Activated T-helper 9 cell treated with anti-CD3 and anti-CD28 coated beads, Interleukin-2, amount 50 U/mL, for 16 hours (primary cell): ENCODE measurements around the gene APBB2.

Source experiments
- DNase-seq: peaks from one replicate; pipeline ENCODE4 v3.0.0-alpha.2; 2020; ENCODE audit warnings: low read depth

APBB2 gene

GRCh38 chr4:41135801-41136200, 78.5 kb downstream of the APBB2 start:
- no peak for DNase-seq

DNA sequence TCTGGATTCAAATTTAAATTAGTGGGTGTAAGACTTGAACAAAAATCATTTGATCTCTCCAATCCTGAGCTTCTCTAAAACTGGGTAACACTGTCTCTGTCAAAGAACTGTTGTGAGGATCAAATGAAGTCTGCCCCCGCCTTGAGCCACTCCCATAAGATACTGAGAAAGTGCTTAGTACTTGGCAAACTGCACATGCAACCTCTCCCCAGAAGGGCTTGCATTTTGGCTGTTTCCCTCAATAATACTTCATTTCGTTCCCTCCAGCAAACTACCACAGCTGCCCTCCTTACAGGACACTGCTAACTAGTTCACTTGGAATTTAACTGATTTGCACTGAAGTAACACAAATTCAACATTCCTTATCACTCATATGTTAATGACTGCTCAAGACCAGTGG, 79.8 kb downstream of the APBB2 start:
- no peak for DNase-seq

DNA sequence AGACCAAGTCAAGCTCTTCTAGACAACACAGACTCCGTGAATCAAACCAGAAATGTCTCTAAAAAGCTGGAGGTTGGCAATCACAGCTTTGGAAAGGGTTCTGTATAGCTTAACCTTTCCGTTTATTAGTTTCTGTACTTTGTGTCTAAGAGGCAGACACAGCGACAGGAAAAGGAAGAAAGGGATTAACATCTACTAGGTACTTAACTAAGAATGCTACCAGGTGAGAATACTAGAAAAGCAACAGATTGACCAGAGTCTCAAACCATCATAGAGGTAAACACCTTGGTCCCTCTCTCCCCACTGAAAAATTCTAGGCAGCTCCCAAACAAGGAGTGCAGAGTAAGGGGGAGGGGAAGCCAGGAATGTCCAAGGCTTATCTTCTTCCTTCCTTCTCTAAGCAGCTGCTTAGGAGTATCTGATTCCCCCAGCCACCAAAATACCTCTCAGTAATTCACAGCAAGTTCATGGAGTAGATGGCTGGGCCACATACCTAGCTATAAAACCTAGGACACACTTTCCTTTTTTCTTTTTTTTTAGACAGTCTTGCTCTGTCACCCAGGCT, 80.8 kb downstream of the APBB2 start:
- no peak for DNase-seq

GRCh38 chr4:41132055-41132683, 82.2 kb downstream of the APBB2 start:
- DNase-seq = no peak

DNA sequence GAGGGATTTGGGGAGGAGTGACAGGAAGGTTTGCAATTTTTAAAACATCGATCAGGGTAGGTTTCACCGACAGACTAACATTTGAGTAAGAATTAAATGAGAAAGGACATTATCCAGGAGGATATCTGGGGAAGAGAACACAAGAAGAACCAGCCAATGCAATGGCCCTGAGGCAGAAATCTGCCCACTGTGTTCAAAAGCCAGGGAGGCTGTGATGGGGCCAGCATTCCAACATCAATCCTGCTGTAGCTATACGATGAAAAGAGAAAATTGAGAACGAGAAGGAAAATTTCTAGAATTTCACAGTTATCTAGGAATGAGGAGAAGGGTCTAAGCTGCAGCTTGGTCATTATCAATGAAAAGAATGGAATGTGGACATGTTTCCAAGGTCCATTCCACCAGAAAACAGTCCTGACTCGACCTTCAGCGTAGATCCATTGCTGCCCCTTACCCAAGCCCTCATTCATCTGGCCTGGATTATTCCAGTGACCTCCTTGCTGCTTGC, 84.4 kb downstream of the APBB2 start:
- no peak for DNase-seq

DNA sequence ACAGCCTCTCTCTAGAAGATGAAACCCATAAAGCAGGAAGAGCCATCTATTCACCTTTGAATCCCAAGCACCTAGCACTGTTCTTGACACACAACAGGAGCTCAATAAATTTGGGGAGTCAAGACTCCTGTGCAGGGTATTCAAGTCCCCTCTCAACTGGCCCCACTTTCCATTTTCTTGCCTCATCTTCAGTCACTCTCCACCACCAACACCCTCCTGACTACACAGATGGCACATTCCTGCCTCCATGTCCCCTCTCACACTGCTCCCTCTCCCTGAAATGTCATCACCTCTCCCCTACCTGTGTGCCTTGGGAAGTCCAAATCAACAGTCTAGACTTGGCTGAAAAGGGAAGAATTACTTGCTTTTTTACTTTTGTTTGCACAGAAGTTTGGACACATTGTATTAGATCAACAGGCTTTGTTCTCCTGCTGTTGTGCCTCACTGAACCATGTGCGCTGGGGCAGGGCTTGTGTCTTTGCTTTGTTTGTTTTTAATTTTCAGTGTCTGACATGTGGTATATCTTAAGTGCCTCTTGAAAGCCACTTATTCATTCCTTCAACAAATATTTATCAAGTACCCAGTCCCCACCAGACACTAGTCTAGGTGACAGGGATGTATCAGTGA, 85.1 kb downstream of the APBB2 start:
- DNase-seq = no peak

GRCh38 chr4:41125558-41126311, 88.6 kb downstream of the APBB2 start:
- DNase-seq = no peak

DNA sequence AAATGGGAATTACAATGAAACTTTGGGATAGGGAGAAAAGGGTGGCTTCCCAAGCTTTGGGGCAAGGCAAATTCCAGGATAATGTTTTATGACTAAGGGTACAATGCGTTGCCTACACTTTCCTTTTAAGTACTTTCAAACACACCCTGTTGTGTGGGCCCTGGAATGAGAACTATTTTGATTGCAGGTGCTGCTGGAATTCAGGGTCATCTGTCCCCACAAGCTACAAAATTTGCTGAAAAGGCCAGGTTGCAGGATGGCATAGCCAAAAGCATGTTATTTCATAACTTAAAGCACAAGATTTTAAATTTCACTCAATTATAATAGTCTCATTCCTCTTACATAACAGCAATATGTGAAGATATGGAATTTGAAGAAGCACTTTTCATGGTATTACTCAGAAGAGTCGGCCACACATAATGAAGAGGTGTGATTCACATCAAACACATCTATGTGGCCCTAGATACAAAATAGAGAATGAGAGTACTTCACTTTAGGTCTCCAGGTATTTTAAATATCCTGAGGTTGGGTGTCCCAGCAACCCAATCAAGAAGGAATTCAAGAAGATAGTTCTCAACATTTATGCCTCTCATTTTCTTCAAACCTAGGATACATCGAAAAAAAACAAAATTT, 89.3 kb downstream of the APBB2 start:
- DNase-seq = no peak

DNA sequence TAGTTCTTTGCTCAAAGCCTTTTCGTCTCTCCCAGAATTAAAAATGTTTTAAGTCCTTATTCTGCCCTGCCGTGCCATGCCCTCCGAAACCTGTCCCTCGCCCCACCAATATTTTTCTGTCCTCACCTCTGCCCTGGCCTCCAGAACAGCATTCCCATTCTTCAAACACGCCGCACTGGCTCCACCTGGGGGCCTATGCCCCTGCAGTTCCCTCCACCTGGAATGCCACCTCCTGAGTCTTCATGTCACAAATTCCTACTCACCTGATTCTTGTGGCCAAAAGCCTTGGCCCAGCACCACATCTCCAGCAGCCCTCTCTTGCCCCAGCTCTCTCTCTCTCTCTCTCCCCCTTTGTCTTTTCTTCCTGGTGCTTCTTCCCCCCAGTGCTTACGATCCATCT, 91.6 kb downstream of the APBB2 start:
- DNase-seq = no peak

DNA sequence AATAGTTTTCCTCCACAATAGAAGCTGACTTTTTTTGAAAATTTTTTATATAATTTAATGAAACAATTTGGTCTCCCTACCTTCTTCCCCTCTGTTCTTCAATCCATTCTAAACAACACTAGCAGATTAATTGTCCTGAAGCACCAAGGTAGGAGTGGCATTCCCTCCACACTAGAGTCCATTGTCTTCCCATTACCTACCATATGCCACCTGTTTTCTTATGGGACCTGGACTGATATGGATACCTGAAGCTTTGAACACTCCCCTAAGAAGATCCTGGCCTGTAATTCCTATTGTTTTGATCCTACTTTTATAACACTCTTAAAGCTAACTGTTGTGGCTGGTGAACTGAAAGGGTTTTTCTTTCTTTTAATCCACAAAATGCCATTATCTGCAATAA, 92.0 kb downstream of the APBB2 start:
- no peak for DNase-seq

GRCh38 chr4:41121906-41122305, 92.4 kb downstream of the APBB2 start:
- no peak for DNase-seq

DNA sequence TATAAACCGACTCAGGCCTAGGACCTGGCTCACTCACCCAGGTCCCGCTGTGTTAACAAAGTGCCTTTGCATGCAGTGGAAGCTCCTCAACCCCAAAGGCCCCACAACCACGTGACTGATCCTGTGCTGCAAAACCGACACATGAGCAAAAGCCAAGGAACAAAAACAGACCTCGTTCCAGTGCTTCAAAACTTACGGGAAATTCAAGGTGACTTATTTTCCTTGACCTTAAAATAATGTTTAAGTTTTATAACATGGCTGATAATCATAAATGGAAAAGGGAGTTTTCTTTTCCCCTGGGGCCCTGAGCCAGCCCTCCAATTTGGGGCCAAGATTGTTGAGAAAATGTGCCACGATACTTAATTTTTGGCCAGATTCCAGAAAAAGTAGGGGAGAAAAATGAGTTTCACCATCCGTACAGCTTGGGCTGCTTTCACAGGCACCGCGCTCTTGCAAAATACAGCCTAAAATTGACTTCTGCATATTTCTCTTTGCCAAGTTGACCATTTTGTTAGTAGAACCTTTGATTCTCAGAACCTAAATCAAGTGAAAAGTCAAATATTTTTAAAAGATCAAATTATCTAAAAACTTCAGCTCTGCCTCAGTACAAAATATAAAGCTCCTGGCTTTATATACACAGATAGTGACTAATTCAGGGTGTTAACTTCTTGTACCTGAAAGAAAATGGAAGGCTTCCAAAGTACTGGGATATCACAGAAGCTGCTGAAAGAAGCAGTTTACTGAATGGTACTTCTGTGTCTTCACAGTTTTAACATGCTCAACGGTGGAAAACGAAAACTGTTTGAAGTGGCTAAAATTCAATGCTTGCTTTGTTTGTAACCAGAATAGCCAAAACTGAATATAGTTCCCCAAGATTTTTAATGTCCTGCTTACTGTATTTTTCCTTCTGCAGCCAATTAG, 93.8 kb downstream of the APBB2 start:
- DNase-seq = no peak

GRCh38 chr4:41119867-41120295, 94.5 kb downstream of the APBB2 start:
- DNase-seq = no peak

DNA sequence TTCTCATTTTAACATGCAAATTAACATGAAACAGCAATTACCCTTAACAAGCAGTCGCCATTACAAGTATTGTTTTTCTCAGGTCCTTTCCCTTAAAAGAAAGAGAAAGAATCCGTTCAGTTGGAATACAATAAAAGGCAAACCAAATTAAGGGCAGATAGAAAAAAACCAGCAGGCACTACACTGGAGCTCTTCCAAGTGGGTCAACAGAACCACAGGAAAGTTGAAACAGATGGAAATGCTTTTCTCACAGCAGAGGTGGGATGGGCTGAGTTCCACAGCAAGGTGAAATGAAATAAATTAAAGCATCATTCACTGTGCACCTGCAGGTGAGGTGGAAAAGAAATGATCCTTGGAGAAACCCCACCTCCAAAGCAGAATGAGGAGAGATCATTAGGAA, 102.6 kb downstream of the APBB2 start:
- no peak for DNase-seq

DNA sequence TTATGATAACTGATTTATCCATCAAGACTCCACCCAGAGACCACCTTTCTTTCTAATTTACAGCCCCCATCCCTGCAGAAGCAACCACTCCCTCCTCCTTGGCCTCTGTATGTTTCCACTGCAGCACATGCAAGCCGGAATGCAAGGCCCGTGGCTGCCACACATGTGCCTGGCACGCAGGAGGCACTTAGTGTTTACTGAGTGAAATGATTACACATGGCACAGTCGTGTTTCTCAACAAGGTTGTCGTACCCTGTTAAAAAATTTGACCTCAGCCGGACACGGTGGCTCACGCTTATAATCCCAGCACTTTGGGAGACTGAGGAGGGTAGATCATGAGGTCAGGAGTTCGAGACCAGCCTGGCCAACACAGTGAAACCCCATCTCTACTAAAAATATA, 104.3 kb downstream of the APBB2 start:
- DNase-seq = no peak

DNA sequence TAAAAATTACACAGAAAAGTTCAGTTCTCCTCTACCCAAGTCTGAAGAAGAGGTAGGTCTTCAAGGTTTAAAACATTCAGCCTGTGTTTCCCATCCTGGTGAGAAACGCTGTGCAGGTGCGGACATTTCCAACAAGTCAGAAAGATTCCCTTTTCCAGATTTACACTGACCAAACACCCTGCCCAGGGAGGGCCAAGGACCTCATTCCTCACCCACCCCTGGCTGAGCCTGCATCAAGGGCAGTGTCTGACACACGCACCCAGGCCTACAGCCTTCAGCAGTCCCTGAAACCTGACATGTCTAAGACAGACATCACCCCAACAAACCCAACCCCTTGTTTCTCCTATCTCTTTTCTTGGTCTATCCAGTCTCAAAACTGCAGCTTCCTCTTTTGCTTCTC, 105.9 kb downstream of the APBB2 start:
- DNase-seq = no peak

DNA sequence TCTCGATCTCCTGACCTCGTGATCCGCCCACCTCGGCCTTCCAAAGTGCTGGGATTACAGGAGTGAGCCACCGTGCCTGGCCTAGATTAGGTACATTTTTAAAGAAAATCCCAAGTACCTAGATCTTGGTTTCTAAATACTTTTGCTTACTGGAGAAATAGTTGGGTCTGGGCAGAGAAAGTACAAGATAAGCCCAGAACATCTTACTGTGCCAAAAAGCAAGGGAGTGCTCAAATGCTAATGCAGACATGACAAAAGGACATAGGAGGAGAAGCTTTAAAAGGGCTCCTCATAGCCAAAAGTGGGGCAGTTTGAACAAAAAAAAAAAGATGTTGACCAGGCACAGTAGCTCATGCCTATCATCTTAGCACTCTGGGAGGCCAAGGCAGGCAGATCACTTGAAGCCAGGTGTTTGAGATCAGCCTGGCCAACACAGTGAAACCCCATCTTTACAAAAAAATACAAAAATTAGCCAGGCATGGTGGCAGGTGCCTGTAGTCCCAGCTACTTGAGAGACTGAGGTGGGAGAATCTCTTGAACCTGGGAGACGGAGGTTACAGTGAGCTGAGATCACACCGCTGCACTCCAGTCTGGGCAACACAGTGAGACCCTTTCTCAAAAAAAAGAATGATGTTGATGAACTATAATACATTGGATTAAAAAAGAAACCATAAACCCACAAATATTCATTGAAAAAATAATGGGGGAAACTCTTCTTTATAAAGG, 107.5 kb downstream of the APBB2 start:
- DNase-seq = no peak

DNA sequence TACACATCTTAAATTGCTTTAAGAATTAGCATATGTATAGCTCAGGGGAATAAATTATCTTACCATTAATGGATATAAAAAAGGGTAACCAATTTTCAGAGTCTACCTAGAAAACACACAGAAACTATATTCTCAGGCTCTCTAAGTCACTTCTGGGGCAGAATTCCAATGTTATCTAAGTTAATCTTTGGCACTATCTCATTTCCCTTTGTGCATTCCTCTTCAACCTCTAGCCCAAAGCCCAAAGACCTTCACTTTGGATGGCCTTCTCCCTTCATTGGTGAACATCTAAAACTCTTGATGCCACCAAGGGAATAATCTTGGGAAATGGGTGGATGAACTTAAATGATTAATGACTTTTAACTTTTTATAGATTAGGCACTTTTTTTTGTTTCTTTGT, 108.3 kb downstream of the APBB2 start:
- no peak for DNase-seq

DNA sequence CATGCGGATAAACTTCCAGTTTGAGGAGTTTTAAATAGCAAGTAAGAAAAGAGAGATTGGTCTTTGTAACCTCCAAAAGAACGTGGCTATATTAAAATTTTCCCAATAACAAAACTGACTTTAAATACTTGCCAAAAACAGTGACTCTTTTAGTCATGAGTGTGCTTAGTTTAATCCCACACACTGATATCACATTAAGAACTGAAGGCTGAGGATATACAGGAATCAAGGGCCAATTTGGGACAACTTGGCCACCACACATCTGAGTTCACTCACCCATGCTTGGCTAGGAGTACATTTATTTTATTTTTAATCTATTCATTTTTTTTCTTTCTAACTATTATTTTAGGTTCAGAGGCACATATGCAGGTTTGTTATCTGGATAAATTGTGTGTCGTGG, 110.2 kb downstream of the APBB2 start:
- DNase-seq = no peak

DNA sequence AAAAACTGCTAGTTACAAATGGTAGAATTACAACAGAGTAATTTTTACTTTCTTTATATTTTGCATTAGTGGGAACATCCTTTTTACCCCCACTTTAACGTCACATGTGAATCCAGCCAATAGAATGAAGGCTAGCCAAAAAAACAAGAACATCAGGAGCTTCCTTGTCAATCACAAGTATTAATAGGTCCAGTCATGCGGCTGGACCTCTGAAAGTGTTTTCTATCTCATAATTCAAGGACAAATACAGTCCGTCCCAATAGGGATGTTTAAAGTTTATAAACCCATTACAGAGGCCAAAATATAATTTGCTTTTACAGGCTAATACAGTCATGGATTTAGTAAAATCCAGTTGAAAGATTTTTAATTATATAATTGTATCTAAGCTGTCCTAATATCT, 110.7 kb downstream of the APBB2 start:
- DNase-seq = no peak
